ENCODE data around the gene RPAP2.
A peak's percentile ranks its signal among the peaks of the same experiment; 100 is the strongest.
"Not testable (repeated sequence)": the region's sequence is repeated elsewhere in the genome, so short reads cannot be mapped to it uniquely, and the experiment has no call there.

Gene RPAP2

GRCh38 chr1:92298573-92299476 lies at the start of gene RPAP2, which contains the start of gene GLMN:
RPAP2 (plus strand) TSS chr1:92299059; CDS start chr1:92299074, 15 bp downstream.
GLMN (minus strand) TSS chr1:92298987; CDS start chr1:92297999, 988 bp downstream.
- peak; percentile 91 for DNase-seq (ENCODE audit: low read depth)
- TF ChIP-seq, protein P1, sequence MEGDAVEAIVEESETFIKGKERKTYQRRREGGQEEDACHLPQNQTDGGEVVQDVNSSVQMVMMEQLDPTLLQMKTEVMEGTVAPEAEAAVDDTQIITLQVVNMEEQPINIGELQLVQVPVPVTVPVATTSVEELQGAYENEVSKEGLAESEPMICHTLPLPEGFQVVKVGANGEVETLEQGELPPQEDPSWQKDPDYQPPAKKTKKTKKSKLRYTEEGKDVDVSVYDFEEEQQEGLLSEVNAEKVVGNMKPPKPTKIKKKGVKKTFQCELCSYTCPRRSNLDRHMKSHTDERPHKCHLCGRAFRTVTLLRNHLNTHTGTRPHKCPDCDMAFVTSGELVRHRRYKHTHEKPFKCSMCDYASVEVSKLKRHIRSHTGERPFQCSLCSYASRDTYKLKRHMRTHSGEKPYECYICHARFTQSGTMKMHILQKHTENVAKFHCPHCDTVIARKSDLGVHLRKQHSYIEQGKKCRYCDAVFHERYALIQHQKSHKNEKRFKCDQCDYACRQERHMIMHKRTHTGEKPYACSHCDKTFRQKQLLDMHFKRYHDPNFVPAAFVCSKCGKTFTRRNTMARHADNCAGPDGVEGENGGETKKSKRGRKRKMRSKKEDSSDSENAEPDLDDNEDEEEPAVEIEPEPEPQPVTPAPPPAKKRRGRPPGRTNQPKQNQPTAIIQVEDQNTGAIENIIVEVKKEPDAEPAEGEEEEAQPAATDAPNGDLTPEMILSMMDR (IDR thresholded peaks at IDR 0.05; ENCODE audit: insufficient read depth, low read depth, low read length, missing control alignments): no peak
- H3K4me3 ChIP-seq (ENCODE audit: low read depth, low read length): peak within 1 kb of the TSS; percentile 80

DNA sequence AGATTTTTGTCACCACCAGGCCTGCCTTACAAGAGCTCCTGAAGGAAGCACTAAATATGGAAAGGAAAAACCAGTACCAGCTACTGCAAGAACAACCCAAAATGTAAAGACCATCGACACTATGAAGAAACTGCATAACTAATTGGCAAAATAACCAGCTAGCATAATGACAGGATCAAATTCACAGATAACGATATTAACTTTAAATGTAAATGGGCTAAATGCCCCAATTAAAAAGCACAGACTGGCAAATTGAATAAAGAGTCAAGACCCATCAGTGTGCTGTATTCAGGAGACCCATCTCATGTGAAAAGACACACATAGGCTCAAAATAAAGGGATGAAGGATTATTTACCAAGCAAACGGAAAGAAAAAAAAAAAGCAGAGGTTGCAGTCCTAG lies 44.1 kb upstream of the RPAP2 start:
- DNase-seq (ENCODE audit: low read depth); H3K4me3 ChIP-seq (ENCODE audit: low read depth, low read length): not testable (repeated sequence)

DNA sequence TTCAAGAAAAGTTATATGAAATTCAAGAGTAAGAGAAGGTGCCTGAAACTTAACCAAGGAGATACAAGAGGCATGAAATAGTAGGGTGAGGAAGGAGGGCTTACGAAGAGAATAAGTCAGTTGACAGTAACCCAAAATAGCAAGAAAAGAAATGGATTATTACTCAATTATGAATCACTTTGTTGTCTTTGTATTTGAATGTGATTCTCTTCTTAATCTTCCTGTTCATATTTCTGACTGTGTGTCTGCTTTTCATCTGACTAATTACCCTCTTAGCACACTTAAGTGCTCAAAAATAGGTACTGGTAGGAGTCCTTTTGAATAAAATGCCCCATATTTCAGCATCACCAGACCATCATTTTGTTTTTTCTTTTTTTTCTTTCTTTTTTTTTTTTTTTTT lies 39.5 kb upstream of the RPAP2 start:
- TF ChIP-seq, protein P1 (IDR thresholded peaks at IDR 0.05; ENCODE audit: insufficient read depth, low read depth, low read length, missing control alignments): no peak
- H3K4me3 ChIP-seq (ENCODE audit: low read depth, low read length): no peak overlapping the region
- DNase-seq (ENCODE audit: low read depth): no peak

- no peak for DNase-seq (ENCODE audit: low read depth)
- no peak overlapping the region for H3K4me3 ChIP-seq (ENCODE audit: low read depth, low read length)
- TF ChIP-seq, protein P1 (IDR thresholded peaks at IDR 0.05; ENCODE audit: insufficient read depth, low read depth, low read length, missing control alignments): no peak
Measured at GRCh38 chr1:92262516-92262915, 36.3 kb upstream of the RPAP2 start.

DNA sequence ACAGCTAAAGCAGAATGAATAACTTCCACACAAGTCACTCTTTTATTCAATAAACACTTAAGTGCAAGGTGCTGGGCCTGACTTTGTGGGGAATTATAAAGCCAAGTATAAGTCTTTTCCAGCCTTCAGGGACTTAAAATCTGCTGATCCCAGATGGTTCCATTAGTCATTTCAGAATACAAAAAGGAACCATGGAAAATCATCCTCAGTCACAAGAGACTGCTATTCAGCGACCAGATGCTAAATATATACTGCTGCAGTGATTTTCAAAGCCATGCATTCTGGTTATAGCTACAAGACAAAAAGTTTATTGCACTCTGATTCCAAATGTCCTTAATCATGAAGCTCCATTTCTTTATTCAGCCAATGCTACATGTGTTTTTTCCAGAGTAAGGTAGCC lies 25.8 kb upstream of the RPAP2 start:
- no peak for DNase-seq (ENCODE audit: low read depth)
- no peak overlapping the region for H3K4me3 ChIP-seq (ENCODE audit: low read depth, low read length)
- TF ChIP-seq, protein P1 (IDR thresholded peaks at IDR 0.05; ENCODE audit: insufficient read depth, low read depth, low read length, missing control alignments): no peak

DNA sequence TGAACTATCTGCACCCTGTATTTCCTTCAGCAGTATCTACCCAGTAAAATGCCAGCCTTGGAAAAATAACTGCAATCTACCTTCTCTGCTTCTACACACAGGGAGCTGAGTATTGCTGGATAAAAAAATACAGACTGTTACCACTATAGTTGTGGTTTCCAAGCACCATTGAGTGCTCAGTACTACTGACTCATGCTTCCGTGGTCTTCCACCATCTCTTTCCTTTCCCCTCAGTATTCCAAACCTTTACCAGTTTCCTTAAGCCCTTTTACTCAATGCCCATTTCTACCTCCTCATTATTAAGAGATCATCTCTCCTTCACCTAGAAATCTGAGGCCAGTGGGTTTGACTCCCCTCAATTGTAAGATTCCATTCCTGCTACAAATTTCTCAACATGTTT lies 23.9 kb upstream of the RPAP2 start:
- no peak overlapping the region for H3K4me3 ChIP-seq (ENCODE audit: low read depth, low read length)
- no peak for DNase-seq (ENCODE audit: low read depth)
- TF ChIP-seq, protein P1 (IDR thresholded peaks at IDR 0.05; ENCODE audit: insufficient read depth, low read depth, low read length, missing control alignments): no peak

DNA sequence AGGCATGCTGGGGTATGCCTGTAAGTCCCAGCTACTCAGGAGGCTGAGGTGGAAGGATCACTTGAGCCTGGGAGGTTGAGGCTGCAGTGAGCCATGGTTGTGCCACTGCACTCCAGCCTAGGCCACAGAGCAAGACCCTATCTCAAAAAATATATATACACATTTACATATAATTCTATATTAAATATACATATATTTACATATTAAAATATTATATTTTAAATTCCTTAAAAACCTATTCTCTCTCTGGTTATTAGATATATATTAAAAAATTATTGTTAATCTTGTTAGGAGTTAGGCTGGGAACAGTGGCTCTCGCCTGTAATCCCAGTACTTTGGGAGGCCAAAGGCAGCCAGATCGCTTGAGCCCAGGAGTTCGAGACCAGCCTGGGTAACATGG lies 22.8 kb upstream of the RPAP2 start:
- TF ChIP-seq, protein P1 (IDR thresholded peaks at IDR 0.05; ENCODE audit: insufficient read depth, low read depth, low read length, missing control alignments): no peak
- no peak overlapping the region for H3K4me3 ChIP-seq (ENCODE audit: low read depth, low read length)
- DNase-seq (ENCODE audit: low read depth): no peak

All from GM12865 (cell line).